Neural progenitor cell (in vitro differentiated cells): ENCODE measurements around the gene PEAK1.
A peak's percentile ranks its signal among the peaks of the same experiment; 100 is the strongest.

Source experiments
- CTCF ChIP-seq: fragments of 200-600 bp; sonication (generic); IDR thresholded peaks from 2 replicates; pipeline ENCODE4 v1.5.1; 2017; ENCODE audit warnings: antibody characterized with exemption, mild to moderate bottlenecking
- EZH2 ChIP-seq: fragments of 200-600 bp; sonication (generic); IDR thresholded peaks from 2 replicates; pipeline ENCODE4 v1.6.1; 2017; ENCODE audit warnings: antibody characterized with exemption, mild to moderate bottlenecking, moderate library complexity

- TF ChIP-seq CTCF (peak; percentile 53), EZH2 (no peak)
These were observed 325.4 kb downstream of the PEAK1 start for GRCh38 chr15:77094397-77095030.
